ENCODE data around the gene RNASE1. TPM values are rescaled to one million over a fixed set of nuclear protein-coding genes. Genes with fewer than 3 reads are reported as not detected.

Gene RNASE1
- polyA plus RNA-seq, 1 donor from 2014 or later: not detected

DNA sequence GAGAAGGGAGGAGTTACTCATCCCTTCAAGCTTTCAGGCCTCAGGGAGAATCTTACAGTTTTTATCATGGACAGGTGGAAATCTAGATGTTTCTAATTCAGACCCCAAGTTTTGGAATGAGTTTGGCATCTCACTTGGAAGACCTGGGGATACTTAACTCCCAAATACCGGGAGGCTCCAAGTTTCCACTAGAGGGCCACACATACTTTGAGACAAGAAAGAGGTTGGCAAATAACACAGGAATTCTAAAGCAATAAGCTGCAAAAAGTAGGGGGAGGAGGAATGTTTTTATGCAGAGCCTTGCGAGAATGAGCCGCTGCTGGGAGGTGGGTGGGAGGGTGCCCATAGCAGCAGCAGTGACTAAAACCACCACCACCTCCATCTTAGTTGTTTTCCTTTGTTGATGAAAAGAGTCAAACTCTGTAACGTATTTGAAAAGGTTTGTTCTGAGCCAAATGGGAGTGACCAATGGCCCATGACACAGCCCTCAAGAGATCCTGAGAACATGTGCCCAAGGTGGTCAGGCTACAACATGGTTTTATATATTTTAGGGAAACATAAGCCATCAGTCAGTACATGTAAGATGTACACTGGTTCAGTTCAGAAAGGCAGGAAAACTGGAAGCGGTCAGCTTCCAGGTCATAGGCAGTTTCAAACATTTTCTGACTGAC is 34.2 kb upstream of the RNASE1 start:
- Histone ChIP-seq H3K27ac (ENCODE audit: low read length) (no peak overlapping the region), H3K9me2 (ENCODE audit: insufficient read depth, low read length) (no peaks in the 10 kb centered on the region), H3K9ac (ENCODE audit: low read length) (no peak overlapping the region), H3K9me3 (ENCODE audit: low read length) (no peaks in the 10 kb centered on the region), H3K4me2 (ENCODE audit: low read length) (no peak overlapping the region), H4K20me1 (ENCODE audit: insufficient read depth) (no peaks in the 10 kb centered on the region), H2AFZ (ENCODE audit: low read depth, low read length) (no peak overlapping the region), H3K79me2 (replicated peaks; ENCODE audit: insufficient read depth, low read length) (no peaks in the 10 kb centered on the region), H3K27me3 (ENCODE audit: insufficient read depth, low read depth, low read length) (no peaks in the 10 kb centered on the region), H3K36me3 (ENCODE audit: insufficient read depth, low read length) (no peaks in the 10 kb centered on the region), H3K4me3 (ENCODE audit: low read length) (no peak overlapping the region), H3F3A (ENCODE audit: insufficient read depth, low read length, poor library complexity, severe bottlenecking) (no peaks in the 10 kb centered on the region)
- TF ChIP-seq POLR2AphosphoS5 (IDR thresholded peaks at IDR 0.05): no peak
- TF ChIP-seq SMC3 (conservative IDR thresholded peaks at IDR 0.05; ENCODE audit: poor library complexity): no peak
- TF ChIP-seq RAD21 (conservative IDR thresholded peaks at IDR 0.05): no peak
- TF ChIP-seq MXI1 (conservative IDR thresholded peaks at IDR 0.05; ENCODE audit: poor library complexity, severe bottlenecking): no peak
- TF ChIP-seq, protein P1, sequence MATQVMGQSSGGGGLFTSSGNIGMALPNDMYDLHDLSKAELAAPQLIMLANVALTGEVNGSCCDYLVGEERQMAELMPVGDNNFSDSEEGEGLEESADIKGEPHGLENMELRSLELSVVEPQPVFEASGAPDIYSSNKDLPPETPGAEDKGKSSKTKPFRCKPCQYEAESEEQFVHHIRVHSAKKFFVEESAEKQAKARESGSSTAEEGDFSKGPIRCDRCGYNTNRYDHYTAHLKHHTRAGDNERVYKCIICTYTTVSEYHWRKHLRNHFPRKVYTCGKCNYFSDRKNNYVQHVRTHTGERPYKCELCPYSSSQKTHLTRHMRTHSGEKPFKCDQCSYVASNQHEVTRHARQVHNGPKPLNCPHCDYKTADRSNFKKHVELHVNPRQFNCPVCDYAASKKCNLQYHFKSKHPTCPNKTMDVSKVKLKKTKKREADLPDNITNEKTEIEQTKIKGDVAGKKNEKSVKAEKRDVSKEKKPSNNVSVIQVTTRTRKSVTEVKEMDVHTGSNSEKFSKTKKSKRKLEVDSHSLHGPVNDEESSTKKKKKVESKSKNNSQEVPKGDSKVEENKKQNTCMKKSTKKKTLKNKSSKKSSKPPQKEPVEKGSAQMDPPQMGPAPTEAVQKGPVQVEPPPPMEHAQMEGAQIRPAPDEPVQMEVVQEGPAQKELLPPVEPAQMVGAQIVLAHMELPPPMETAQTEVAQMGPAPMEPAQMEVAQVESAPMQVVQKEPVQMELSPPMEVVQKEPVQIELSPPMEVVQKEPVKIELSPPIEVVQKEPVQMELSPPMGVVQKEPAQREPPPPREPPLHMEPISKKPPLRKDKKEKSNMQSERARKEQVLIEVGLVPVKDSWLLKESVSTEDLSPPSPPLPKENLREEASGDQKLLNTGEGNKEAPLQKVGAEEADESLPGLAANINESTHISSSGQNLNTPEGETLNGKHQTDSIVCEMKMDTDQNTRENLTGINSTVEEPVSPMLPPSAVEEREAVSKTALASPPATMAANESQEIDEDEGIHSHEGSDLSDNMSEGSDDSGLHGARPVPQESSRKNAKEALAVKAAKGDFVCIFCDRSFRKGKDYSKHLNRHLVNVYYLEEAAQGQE (IDR thresholded peaks at IDR 0.05; ENCODE audit: borderline replicate concordance): no peak
- TF ChIP-seq EZH2 (IDR thresholded peaks at IDR 0.05; ENCODE audit: borderline replicate concordance, insufficient read depth, low read length, poor library complexity, severe bottlenecking): no peak
- TF ChIP-seq TAF1 (IDR thresholded peaks at IDR 0.05; ENCODE audit: low read depth): no peak
- TF ChIP-seq, protein P2, sequence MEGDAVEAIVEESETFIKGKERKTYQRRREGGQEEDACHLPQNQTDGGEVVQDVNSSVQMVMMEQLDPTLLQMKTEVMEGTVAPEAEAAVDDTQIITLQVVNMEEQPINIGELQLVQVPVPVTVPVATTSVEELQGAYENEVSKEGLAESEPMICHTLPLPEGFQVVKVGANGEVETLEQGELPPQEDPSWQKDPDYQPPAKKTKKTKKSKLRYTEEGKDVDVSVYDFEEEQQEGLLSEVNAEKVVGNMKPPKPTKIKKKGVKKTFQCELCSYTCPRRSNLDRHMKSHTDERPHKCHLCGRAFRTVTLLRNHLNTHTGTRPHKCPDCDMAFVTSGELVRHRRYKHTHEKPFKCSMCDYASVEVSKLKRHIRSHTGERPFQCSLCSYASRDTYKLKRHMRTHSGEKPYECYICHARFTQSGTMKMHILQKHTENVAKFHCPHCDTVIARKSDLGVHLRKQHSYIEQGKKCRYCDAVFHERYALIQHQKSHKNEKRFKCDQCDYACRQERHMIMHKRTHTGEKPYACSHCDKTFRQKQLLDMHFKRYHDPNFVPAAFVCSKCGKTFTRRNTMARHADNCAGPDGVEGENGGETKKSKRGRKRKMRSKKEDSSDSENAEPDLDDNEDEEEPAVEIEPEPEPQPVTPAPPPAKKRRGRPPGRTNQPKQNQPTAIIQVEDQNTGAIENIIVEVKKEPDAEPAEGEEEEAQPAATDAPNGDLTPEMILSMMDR (IDR thresholded peaks at IDR 0.05; ENCODE audit: poor library complexity, severe bottlenecking): no peak
- TF ChIP-seq EP300 (conservative IDR thresholded peaks at IDR 0.05; ENCODE audit: poor library complexity, severe bottlenecking): no peak

DNA sequence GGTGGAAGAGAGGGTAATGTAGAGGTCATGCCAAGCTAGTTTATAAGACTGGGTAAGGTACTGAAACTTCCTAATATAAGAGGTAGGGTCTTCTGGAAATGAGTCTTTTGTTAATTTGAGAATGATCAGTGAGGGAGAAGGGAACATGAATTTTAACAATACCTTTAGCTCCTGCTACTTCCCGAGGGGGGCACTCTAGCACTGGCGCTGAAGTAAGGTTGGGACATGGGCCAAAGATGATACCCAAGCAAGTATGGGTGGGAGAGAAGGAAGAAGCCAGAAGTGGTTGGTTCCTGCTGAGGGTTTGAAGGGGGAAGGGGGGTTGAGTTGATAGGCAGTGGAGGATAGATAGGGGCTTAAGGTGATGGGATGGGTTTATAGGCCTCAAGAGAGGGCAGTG is 32.3 kb upstream of the RNASE1 start:
- no peak overlapping the region for H3K4me3 ChIP-seq (ENCODE audit: low read length)
- TF ChIP-seq MXI1 (conservative IDR thresholded peaks at IDR 0.05; ENCODE audit: poor library complexity, severe bottlenecking) (no peak), EP300 (conservative IDR thresholded peaks at IDR 0.05; ENCODE audit: poor library complexity, severe bottlenecking) (no peak), POLR2AphosphoS5 (IDR thresholded peaks at IDR 0.05) (no peak), RAD21 (conservative IDR thresholded peaks at IDR 0.05) (no peak), TAF1 (IDR thresholded peaks at IDR 0.05; ENCODE audit: low read depth) (no peak), SMC3 (conservative IDR thresholded peaks at IDR 0.05; ENCODE audit: poor library complexity) (no peak), EZH2 (IDR thresholded peaks at IDR 0.05; ENCODE audit: borderline replicate concordance, insufficient read depth, low read length, poor library complexity, severe bottlenecking) (no peak)
- TF ChIP-seq, protein P2 (IDR thresholded peaks at IDR 0.05; ENCODE audit: poor library complexity, severe bottlenecking): no peak
- TF ChIP-seq, protein P1 (IDR thresholded peaks at IDR 0.05; ENCODE audit: borderline replicate concordance): no peak

More for the DNA sequence above, 32.3 kb upstream of the RNASE1 start:
- no peaks in the 10 kb centered on the region for H3K27me3 ChIP-seq (ENCODE audit: insufficient read depth, low read depth, low read length)
- H3K9ac ChIP-seq (ENCODE audit: low read length): no peak overlapping the region
- H3K9me3 ChIP-seq (ENCODE audit: low read length): no peaks in the 10 kb centered on the region
- no peaks in the 10 kb centered on the region for H4K20me1 ChIP-seq (ENCODE audit: insufficient read depth)
- no peak overlapping the region for H3K27ac ChIP-seq (ENCODE audit: low read length)
- H3K4me2 ChIP-seq (ENCODE audit: low read length): no peak overlapping the region
- no peaks in the 10 kb centered on the region for H3F3A ChIP-seq (ENCODE audit: insufficient read depth, low read length, poor library complexity, severe bottlenecking)
- H3K9me2 ChIP-seq (ENCODE audit: insufficient read depth, low read length): no peaks in the 10 kb centered on the region
- H3K79me2 ChIP-seq (replicated peaks; ENCODE audit: insufficient read depth, low read length): no peaks in the 10 kb centered on the region
- H2AFZ ChIP-seq (ENCODE audit: low read depth, low read length): no peak overlapping the region
- no peaks in the 10 kb centered on the region for H3K36me3 ChIP-seq (ENCODE audit: insufficient read depth, low read length)

All from neural cell (in vitro differentiated cells).